ENCODE data around the gene WWOX.
"Not testable (repeated sequence)": the region's sequence is repeated elsewhere in the genome, so short reads cannot be mapped to it uniquely, and the experiment has no call there.

Gene WWOX

GRCh38 chr16:78505544-78506366 lies 406.3 kb downstream of the WWOX start:
- no peak for TF ChIP-seq CTCF (IDR thresholded peaks at IDR 0.05; ENCODE audit: insufficient read depth, low read depth, low read length, missing control alignments)
- no peak overlapping the region for H3K4me3 ChIP-seq (ENCODE audit: low read length)
- DNase-seq (ENCODE audit: low read depth), result no peak

GRCh38 chr16:78506367-78507193 lies 407.1 kb downstream of the WWOX start:
- no peak for TF ChIP-seq CTCF (IDR thresholded peaks at IDR 0.05; ENCODE audit: insufficient read depth, low read depth, low read length, missing control alignments)
- no peak overlapping the region for H3K4me3 ChIP-seq (ENCODE audit: low read length)
- DNase-seq (ENCODE audit: low read depth), result no peak

- no peak for TF ChIP-seq CTCF (IDR thresholded peaks at IDR 0.05; ENCODE audit: insufficient read depth, low read depth, low read length, missing control alignments)
- no peak overlapping the region for H3K4me3 ChIP-seq (ENCODE audit: low read length)
- DNase-seq (ENCODE audit: low read depth), result no peak
These were observed 408.1 kb downstream of the WWOX start for GRCh38 chr16:78507576-78507975.

GRCh38 chr16:78509965-78510364 lies 410.5 kb downstream of the WWOX start:
- no peak overlapping the region for H3K4me3 ChIP-seq (ENCODE audit: low read length)
- no peak for TF ChIP-seq CTCF (IDR thresholded peaks at IDR 0.05; ENCODE audit: insufficient read depth, low read depth, low read length, missing control alignments)
- no peak for DNase-seq (ENCODE audit: low read depth)

GRCh38 chr16:78510496-78510895 lies 411.0 kb downstream of the WWOX start:
- no peak for DNase-seq (ENCODE audit: low read depth)
- no peak overlapping the region for H3K4me3 ChIP-seq (ENCODE audit: low read length)
- TF ChIP-seq CTCF (IDR thresholded peaks at IDR 0.05; ENCODE audit: insufficient read depth, low read depth, low read length, missing control alignments), result no peak

DNA sequence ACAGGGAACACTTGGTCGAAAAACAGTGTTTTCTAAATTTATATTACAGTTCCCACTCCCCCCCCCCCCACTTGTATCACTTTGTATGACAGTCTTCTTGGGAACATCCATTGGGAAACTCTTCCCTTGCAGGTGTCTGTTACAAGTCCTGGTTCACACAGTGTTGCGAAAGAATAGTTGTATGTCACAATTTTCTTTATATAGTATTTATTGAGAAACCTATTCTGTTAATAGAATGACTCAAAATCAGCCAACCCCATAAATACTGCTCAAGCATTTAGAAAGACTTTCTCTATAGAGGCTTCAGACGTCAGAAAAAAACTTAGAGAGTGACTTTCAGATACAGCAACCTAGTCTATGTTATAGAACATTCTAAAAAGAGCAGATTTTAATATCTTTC lies 414.4 kb downstream of the WWOX start:
- no peak overlapping the region for H3K4me3 ChIP-seq (ENCODE audit: low read length)
- peak; percentile 73 for DNase-seq (ENCODE audit: low read depth)
- no peak for TF ChIP-seq CTCF (IDR thresholded peaks at IDR 0.05; ENCODE audit: insufficient read depth, low read depth, low read length, missing control alignments)

DNA sequence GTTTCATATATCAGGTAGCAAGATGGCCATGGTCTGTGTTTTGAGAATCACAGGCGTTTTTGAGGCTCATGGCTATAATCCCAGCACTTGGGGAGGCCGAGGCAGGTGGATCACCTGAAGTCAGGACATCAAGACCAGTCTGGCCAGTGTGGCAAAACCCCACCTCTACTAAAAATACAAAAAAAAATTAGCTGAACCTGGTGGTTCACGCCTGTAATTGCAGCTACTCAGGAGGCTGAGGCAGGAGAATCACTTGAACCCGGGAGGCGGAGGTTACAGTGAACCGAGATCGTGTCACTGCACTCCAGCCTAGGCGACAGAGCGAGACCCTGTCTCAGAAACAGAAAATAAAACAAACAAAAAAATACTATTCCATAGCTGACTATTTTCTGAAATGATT lies 415.4 kb downstream of the WWOX start:
- not testable (repeated sequence) for H3K4me3 ChIP-seq (ENCODE audit: low read length); DNase-seq (ENCODE audit: low read depth)

All from epithelial cell of esophagus (primary cell).